ENCODE measurements around the gene LARP4. TPM values are rescaled to one million over a fixed set of nuclear protein-coding genes. Genes with fewer than 3 reads are reported as not detected.

LARP4 gene
- total and polyA plus RNA-seq, 2 donors (not counting 3 experiments of a cell fraction or from before 2014, with no cell fraction given), result 8.9 to 69.6 TPM

- H3K9ac ChIP-seq (replicated peaks; ENCODE audit: extremely low read depth, insufficient read depth, low read length), result no peak overlapping the region
- no TSS peak for BruUV-seq (replicated peaks)
- POLR2A ChIA-PET, result no interaction called here
Measured at GRCh38 chr12:50508414-50508813, 107.7 kb downstream of the LARP4 start.

More at GRCh38 chr12:50508414-50508813, 107.7 kb downstream of the LARP4 start:
- Histone ChIP-seq H3K36me3 (ENCODE audit: control insufficient read depth in 2 of 2, extremely low read depth in 1 of 2, insufficient read depth in 2 of 2, low read length in 2 of 2) (no peaks in the 10 kb centered on the region), H3K4me3 (replicated peaks in 1 of 3; ENCODE audit: insufficient read depth in 1 of 3, low read depth in 1 of 3, low read length in 3 of 3) (no peak overlapping the region), H3K27me3 (ENCODE audit: control insufficient read depth in 2 of 2, insufficient read depth in 2 of 2, low read length in 2 of 2) (no peaks in the 10 kb centered on the region), H3K27ac (ENCODE audit: insufficient read depth, low read depth, low read length) (no peak overlapping the region), H3K4me1 (ENCODE audit: control insufficient read depth, extremely low read depth, insufficient read depth, low read length) (peaks cover 11% of the 10 kb centered on the region), H3K4me2 (ENCODE audit: insufficient read depth, low read length) (no peak overlapping the region), H3K9me3 (replicated peaks; ENCODE audit: control insufficient read depth, insufficient read depth, low read length) (no peaks in the 10 kb centered on the region), H2AFZ (ENCODE audit: low read depth, low read length) (no peak overlapping the region), H3K9me1 (replicated peaks; ENCODE audit: control insufficient read depth, extremely low read depth, insufficient read depth, low read length) (no peaks in the 10 kb centered on the region), H3K79me2 (ENCODE audit: control insufficient read depth, insufficient read depth, low read length) (peaks cover 64% of the 10 kb centered on the region), H4K20me1 (replicated peaks; ENCODE audit: control insufficient read depth, extremely low read depth, insufficient read depth, low read length) (peaks cover 7% of the 10 kb centered on the region)
- FAIRE-seq (no peak), DNase-seq (ENCODE audit: low read depth, low spot score) (no peak)
- TF ChIP-seq, protein P1, sequence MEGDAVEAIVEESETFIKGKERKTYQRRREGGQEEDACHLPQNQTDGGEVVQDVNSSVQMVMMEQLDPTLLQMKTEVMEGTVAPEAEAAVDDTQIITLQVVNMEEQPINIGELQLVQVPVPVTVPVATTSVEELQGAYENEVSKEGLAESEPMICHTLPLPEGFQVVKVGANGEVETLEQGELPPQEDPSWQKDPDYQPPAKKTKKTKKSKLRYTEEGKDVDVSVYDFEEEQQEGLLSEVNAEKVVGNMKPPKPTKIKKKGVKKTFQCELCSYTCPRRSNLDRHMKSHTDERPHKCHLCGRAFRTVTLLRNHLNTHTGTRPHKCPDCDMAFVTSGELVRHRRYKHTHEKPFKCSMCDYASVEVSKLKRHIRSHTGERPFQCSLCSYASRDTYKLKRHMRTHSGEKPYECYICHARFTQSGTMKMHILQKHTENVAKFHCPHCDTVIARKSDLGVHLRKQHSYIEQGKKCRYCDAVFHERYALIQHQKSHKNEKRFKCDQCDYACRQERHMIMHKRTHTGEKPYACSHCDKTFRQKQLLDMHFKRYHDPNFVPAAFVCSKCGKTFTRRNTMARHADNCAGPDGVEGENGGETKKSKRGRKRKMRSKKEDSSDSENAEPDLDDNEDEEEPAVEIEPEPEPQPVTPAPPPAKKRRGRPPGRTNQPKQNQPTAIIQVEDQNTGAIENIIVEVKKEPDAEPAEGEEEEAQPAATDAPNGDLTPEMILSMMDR (IDR thresholded peaks at IDR 0.05; ENCODE audit: extremely low read depth in 1 of 2, insufficient read depth in 1 of 2, low read depth in 1 of 2, low read length in 2 of 2), result no peak
- TF ChIP-seq MAX (IDR thresholded peaks at IDR 0.05; ENCODE audit: insufficient read depth, insufficient read length), result no peak
- CTCF ChIA-PET, result interaction anchor here (0.7 to 8.9 kb wide), 5 partner anchors 12 to 133 kb away, joined by 3 to 261 read pairs (median 4); no protein-coding TSS in a partner anchor
- intact Hi-C loops (cut with micrococcal nuclease), result loop anchor here (5.0 kb wide), 1 partner anchor 89 kb away; no protein-coding TSS in a partner anchor
- dilution Hi-C loops (cut with MboI; ENCODE audit: extremely low pct_ligation_motif_present, low sequenced_read_pairs), result no loop called here
